T-cell (primary cell): ENCODE results near the gene OR2T6. TPM values are rescaled to one million over a fixed set of nuclear protein-coding genes. Genes with fewer than 3 reads are reported as not detected.
"Not testable (repeated sequence)": the region's sequence is repeated elsewhere in the genome, so short reads cannot be mapped to it uniquely, and the experiment has no call there.

Experiments
- ATAC-seq, 4 experiments: fragments of 200-7000 bp in 3 of 4; fragments of 150-1000 bp in 1 of 4; cut with Tn5 transposase; replicated peaks in 1 of 4; 1 replicate in 3 of 4; 2 replicates in 1 of 4; pipeline ENCODE4 v1.10.0; 2021; ENCODE audit warnings: moderate library complexity in 3 of 4, mild to moderate bottlenecking in 2 of 4, moderate number of reproducible peaks in 1 of 4
- CTCF ChIA-PET, 2 donors: fragments of 300-600 bp; sonication (Branson Sonifier 250); formaldehyde crosslinking; loops; one replicate each; lab custom pipeline; 2022; ENCODE audit warnings: antibody characterized with exemption in 2 of 2; lab: Charles Lee
- POLR2A ChIA-PET, 2 donors: fragments of 300-600 bp; sonication (Branson Sonifier 250); formaldehyde crosslinking; loops; one replicate each; lab custom pipeline; 2022; ENCODE audit warnings: antibody characterized with exemption in 2 of 2; lab: Charles Lee
- DNase-seq, 35 experiments: peaks; one replicate each; pipeline versions ENCODE4 v3.0.0 to v3.0.0-alpha.2; 2013 to 2023
- H3K27ac ChIP-seq: one replicate; pipeline ENCODE4 v1.5.1; 2013; ENCODE audit warnings: low read length
- H3K27me3 ChIP-seq, 2 experiments: replicated peaks in 1 of 2; 1 replicate in 1 of 2; 2 replicates in 1 of 2; pipeline versions ENCODE4 v1.6.1 to v1.7.0; 2013; ENCODE audit warnings: low read length in 1 of 2, mixed read lengths in 1 of 2; ENCODE audit not compliant: control insufficient read depth in 2 of 2, insufficient read depth in 2 of 2; ENCODE audit errors: extremely low read depth in 1 of 2
- H3K36me3 ChIP-seq, 2 donors: 1 replicate in 1 of 2; 2 replicates in 1 of 2; pipeline versions ENCODE4 v1.6.1 to v1.7.0; 2013; ENCODE audit warnings: low read length in 1 of 2; ENCODE audit not compliant: control insufficient read depth in 2 of 2, insufficient read depth in 1 of 2; ENCODE audit errors: extremely low read depth in 1 of 2
- H3K4me1 ChIP-seq, 2 experiments: 1 replicate in 1 of 2; 2 replicates in 1 of 2; pipeline versions ENCODE4 v1.6.1 to v1.7.0; 2013; ENCODE audit warnings: low read length in 2 of 2, mixed read lengths in 1 of 2; ENCODE audit not compliant: insufficient read depth in 2 of 2, control insufficient read depth in 1 of 2; ENCODE audit errors: extremely low read depth in 1 of 2
- H3K4me3 ChIP-seq, 2 donors: 1 replicate in 1 of 2; 2 replicates in 1 of 2; pipeline versions ENCODE4 v1.5.1 to v1.7.0; 2013; ENCODE audit warnings: mild to moderate bottlenecking in 2 of 2, low read length in 1 of 2, moderate library complexity in 1 of 2; ENCODE audit not compliant: control insufficient read depth in 1 of 2; ENCODE audit errors: extremely low read depth in 1 of 2
- H3K9me3 ChIP-seq: 2 replicates; pipeline ENCODE4 v1.7.0; 2013
- H3K27ac Mint-ChIP-seq, 2 donors: one replicate each; pipeline ENCODE4 v1.8.0; 2020 to 2021; ENCODE audit warnings: mild to moderate bottlenecking in 2 of 2, mixed read lengths in 2 of 2
- H3K27me3 Mint-ChIP-seq, 2 donors: one replicate each; pipeline ENCODE4 v1.8.0; 2021 to 2022; ENCODE audit warnings: mixed read lengths in 2 of 2
- H3K36me3 Mint-ChIP-seq: one replicate; pipeline ENCODE4 v1.8.0; 2021; ENCODE audit warnings: mixed read lengths
- H3K4me1 Mint-ChIP-seq, 3 donors: one replicate each; pipeline ENCODE4 v1.8.0; 2020 to 2022; ENCODE audit warnings: mixed read lengths in 3 of 3, mild to moderate bottlenecking in 1 of 3
- H3K4me3 Mint-ChIP-seq, 3 donors: one replicate each; pipeline ENCODE4 v1.8.0; 2020 to 2022; ENCODE audit warnings: mild to moderate bottlenecking in 3 of 3, mixed read lengths in 3 of 3, moderate library complexity in 3 of 3
- H3K9me3 Mint-ChIP-seq, 3 donors: one replicate each; pipeline ENCODE4 v1.8.0; 2020 to 2022; ENCODE audit warnings: mixed read lengths in 3 of 3
- WGBS: methylation state at CpG from one replicate; pipeline ENCODE4 v1.1.5; 2013; ENCODE audit warnings: missing lambda C conversion rate; ENCODE audit not compliant: insufficient coverage; 5-methylcytosine and 5-hydroxymethylcytosine counted together
- total RNA-seq, 35 experiments: library from RNA in 6 of 35; stranded (reverse) in 6 of 35; fragments of 120-200 nt in 1 of 35; gene quantifications; one replicate each; pipeline versions ENCODE4 v1.2.1 to v1.2.4 and lab custom pipeline; 2013 to 2026

The OR2T6 gene
- total RNA-seq, 5 donors from 2014 or later (not counting 1 experiment from before 2014, with no cell fraction given), result not detected

DNA sequence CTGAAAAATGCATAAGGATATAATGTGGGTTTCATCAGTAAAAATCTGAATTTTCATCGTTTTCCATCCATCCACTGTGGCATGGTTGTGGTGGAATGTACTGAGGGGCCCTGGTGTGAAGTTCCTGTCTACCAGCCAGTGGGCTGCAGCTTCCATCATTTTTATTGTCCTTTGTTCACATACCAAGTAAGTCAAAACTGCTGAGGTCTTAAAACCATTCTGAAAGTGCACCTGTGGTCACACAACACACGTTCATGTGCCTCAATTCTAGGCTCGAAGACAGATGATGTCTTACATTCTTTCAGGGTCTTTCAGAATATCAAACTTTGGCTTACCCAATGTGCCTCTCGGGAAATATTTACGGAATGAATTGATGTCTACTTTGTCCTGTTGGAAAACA lies 63.7 kb downstream of the OR2T6 start:
- H3K4me3 ChIP-seq, DNase-seq, H3K9me3 Mint-ChIP-seq, H3K27ac ChIP-seq, H3K9me3 ChIP-seq, ATAC-seq, H3K36me3 ChIP-seq, H3K27ac Mint-ChIP-seq, H3K27me3 Mint-ChIP-seq, CTCF ChIA-PET, H3K4me3 Mint-ChIP-seq, H3K36me3 Mint-ChIP-seq, H3K4me1 ChIP-seq, POLR2A ChIA-PET, H3K4me1 Mint-ChIP-seq, H3K27me3 ChIP-seq: not testable (repeated sequence)
- 40% methylated on average over 1 of the region's 5 CpGs for WGBS

Other genes starting within 250 kb of the OR2T6 start
- gene OR2M5, start 230.6 kb upstream of the OR2T6 start, total RNA-seq, result not detected
- gene OR2M2, start 200.9 kb upstream of the OR2T6 start, total RNA-seq, result not detected
- not detected for gene OR2M3, start 178.5 kb upstream of the OR2T6 start, total RNA-seq
- not detected for gene OR2M4, start 144.3 kb upstream of the OR2T6 start, total RNA-seq
- gene OR2T33, start 97.8 kb upstream of the OR2T6 start, total RNA-seq, result not detected
- gene OR2T12, start 72.3 kb upstream of the OR2T6 start, total RNA-seq, result not detected
- not detected for gene OR2M7, start 51.2 kb upstream of the OR2T6 start, total RNA-seq
- not detected for gene OR14C36, start 27.0 kb upstream of the OR2T6 start, total RNA-seq
- gene OR2T4, start 14.1 kb upstream of the OR2T6 start, total RNA-seq, result not detected
- not detected for gene OR2T1, start 27.3 kb downstream of the OR2T6 start, total RNA-seq
- not detected for gene OR2T2, start 69.9 kb downstream of the OR2T6 start, total RNA-seq
- not detected for gene OR2T3, start 97.6 kb downstream of the OR2T6 start, total RNA-seq
- not detected for gene OR2T5, start 112.8 kb downstream of the OR2T6 start, total RNA-seq
- not detected for gene OR2G6, start 132.3 kb downstream of the OR2T6 start, total RNA-seq
- not detected for gene OR2T29, start 187.0 kb downstream of the OR2T6 start, total RNA-seq
- gene OR2T34, start 199.0 kb downstream of the OR2T6 start, total RNA-seq, result not detected
- not detected for gene OR2T10, start 222.0 kb downstream of the OR2T6 start, total RNA-seq